Ascending aorta (tissue), 2 donors: ENCODE data around the gene S100A5. TPM values are rescaled to one million over a fixed set of nuclear protein-coding genes. Genes with fewer than 3 reads are reported as not detected.
A peak's percentile ranks its signal among the peaks of the same experiment; 100 is the strongest.

Source experiments
- DNase-seq, 2 donors: peaks; one replicate each; pipeline ENCODE4 v3.0.0-alpha.2; 2019; ENCODE audit warnings: low spot score in 2 of 2
- H3K27ac ChIP-seq, 2 donors: fragments of 200-600 bp; sonication (generic); one replicate each; pipeline ENCODE4 v1.5.1; 2016 to 2017; ENCODE audit warnings: mild to moderate bottlenecking in 1 of 2
- H3K27me3 ChIP-seq: fragments of 200-600 bp; sonication (generic); one replicate; pipeline ENCODE4 v1.5.1; 2017
- H3K36me3 ChIP-seq, 2 donors: fragments of 200-600 bp; sonication (generic); one replicate each; pipeline ENCODE4 v1.5.1; 2016
- H3K4me1 ChIP-seq, 2 donors: fragments of 200-600 bp; sonication (generic); one replicate each; pipeline ENCODE4 v1.5.1; 2016 to 2017; ENCODE audit warnings: mild to moderate bottlenecking in 1 of 2
- H3K4me3 ChIP-seq, 2 donors: fragments of 200-600 bp; sonication (generic); one replicate each; pipeline ENCODE4 v1.5.1; 2016 to 2017; ENCODE audit warnings: mild to moderate bottlenecking in 1 of 2
- H3K9me3 ChIP-seq, 2 donors: fragments of 200-600 bp; sonication (generic); one replicate each; pipeline ENCODE4 v1.5.1; 2016
- intact Hi-C: fragments of 100-400 bp; cut with DNase I; formaldehyde crosslinking; loops from one replicate; pipeline ENCODE4 v1.15.1; 2023
- total RNA-seq: library from RNA; depleted of rRNA; stranded (reverse); fragments of >200 nt; gene quantifications from one replicate; pipeline ENCODE4 v1.1.0, GENCODE V29; 2016
- TF ChIP-seq, protein P1 (sequence below), 3 experiments: fragments of 200-600 bp in 2 of 3; fragments of 450-650 bp in 1 of 3; sonication (generic) in 2 of 3; IDR thresholded peaks; one replicate each; pipeline ENCODE4 v1.5.1; 2016 to 2019; ENCODE audit warnings: antibody characterized with exemption in 3 of 3, mild to moderate bottlenecking in 1 of 3, moderate library complexity in 1 of 3

The S100A5 gene
- total RNA-seq, 1 donor from 2014 or later: not detected

DNA sequence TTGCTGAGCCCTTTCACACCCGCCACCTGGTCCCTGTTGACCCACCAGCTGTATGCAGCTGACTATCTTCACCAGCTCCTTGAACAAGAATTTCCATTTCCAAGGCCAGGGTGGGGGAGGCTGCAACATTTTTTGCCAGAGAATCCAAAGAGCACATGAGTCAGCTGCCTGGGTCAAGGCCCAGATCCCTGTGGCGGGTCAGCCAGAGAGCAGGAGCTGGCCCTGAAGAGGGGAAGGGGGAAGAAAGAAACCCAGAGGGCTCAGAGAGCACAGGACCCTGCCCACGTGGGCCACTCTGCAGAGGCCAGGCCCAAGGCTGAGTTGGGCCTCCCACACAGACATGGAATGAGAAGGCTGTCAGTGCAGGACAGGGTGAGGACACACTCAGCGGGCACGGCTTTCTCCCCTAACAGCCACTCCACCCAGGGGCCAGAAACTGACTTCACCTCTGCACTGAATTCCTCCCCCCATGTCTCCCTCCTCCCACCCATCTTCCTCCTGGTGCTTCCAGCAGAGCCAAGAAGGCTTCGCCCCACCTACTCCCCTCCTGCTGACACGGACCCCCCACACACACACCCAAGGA lies 33.8 kb downstream of the S100A5 start:
- no peaks in the 10 kb centered on the region for H3K36me3 ChIP-seq
- TF ChIP-seq, protein P1, sequence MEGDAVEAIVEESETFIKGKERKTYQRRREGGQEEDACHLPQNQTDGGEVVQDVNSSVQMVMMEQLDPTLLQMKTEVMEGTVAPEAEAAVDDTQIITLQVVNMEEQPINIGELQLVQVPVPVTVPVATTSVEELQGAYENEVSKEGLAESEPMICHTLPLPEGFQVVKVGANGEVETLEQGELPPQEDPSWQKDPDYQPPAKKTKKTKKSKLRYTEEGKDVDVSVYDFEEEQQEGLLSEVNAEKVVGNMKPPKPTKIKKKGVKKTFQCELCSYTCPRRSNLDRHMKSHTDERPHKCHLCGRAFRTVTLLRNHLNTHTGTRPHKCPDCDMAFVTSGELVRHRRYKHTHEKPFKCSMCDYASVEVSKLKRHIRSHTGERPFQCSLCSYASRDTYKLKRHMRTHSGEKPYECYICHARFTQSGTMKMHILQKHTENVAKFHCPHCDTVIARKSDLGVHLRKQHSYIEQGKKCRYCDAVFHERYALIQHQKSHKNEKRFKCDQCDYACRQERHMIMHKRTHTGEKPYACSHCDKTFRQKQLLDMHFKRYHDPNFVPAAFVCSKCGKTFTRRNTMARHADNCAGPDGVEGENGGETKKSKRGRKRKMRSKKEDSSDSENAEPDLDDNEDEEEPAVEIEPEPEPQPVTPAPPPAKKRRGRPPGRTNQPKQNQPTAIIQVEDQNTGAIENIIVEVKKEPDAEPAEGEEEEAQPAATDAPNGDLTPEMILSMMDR (IDR thresholded peaks at IDR 0.05): no peak
- peak overlapping the region; percentile 78 to 94 for H3K27ac ChIP-seq
- peak; percentile 80 to 95 for DNase-seq
- no peaks in the 10 kb centered on the region for H3K27me3 ChIP-seq
- intact Hi-C loops: loop anchor here (2.0 to 5.0 kb wide), 2 partner anchors 16 to 120 kb away; partner anchors contain the start of genes S100A1 and S100A13
- H3K4me3 ChIP-seq: peak overlapping the region in 1 of 2 donors; percentile 6
- no peaks in the 10 kb centered on the region for H3K9me3 ChIP-seq
- peaks cover 11 to 25% of the 10 kb centered on the region in 2 donors for H3K4me1 ChIP-seq

DNA sequence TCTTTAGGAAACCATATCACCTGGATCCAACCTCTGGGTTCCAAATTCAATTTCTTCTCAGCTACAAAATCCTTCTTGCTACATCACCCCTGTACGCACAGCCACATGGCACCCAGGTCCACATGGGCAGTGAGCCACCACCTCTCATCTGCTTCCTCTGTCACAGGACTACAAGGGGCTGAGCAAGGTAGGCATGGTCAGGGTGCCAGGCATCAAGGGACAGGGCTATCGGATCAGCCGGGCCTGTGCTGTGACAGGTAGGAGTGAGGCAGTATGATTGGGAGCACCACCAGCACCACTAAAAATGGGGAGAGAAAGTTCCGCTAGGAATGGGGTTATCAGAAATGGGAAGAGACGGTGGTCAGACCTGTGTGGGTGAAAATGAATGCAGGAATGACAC lies 34.3 kb downstream of the S100A5 start:
- Histone ChIP-seq H3K9me3 (no peaks in the 10 kb centered on the region), H3K27ac (peak overlapping the region; percentile 78 to 94), H3K36me3 (no peaks in the 10 kb centered on the region), H3K4me1 (peaks cover 11 to 25% of the 10 kb centered on the region in 2 donors), H3K27me3 (no peaks in the 10 kb centered on the region), H3K4me3 (no peak overlapping the region)
- TF ChIP-seq, protein P1 (IDR thresholded peaks at IDR 0.05): no peak
- intact Hi-C loops: loop anchor here (2.0 to 5.0 kb wide), 2 partner anchors 16 to 121 kb away; partner anchors contain the start of genes S100A1 and S100A13
- no peak for DNase-seq

DNA sequence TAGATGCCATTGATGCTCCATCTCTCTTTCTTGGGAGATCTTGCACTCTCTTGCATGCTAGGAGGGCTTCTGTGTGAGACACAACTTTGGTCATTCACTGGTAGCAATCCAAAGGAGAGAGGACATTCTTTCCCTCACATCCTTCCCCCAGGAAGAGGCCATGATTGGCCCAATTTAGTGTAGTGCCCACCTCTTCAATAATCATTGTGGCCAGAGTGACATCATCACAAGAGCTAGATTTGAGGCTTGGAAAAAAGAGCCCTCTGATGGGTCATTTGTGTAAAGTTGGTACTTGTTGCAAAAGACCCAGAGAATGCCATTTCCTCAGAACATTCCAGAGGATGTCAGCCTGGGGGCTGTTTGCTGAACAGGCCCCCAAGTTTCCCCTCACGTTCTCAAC lies 35.2 kb downstream of the S100A5 start:
- H3K4me3 ChIP-seq: no peak overlapping the region
- no peaks in the 10 kb centered on the region for H3K27me3 ChIP-seq
- peaks cover 11 to 20% of the 10 kb centered on the region in 2 donors for H3K4me1 ChIP-seq
- peak in 1 of 2 donors; percentile 43 for DNase-seq
- intact Hi-C loops: loop anchor here (5.0 kb wide), 1 partner anchor 122 kb away; the partner anchor contains the start of genes S100A1 and S100A13
- no peaks in the 10 kb centered on the region for H3K36me3 ChIP-seq
- H3K9me3 ChIP-seq: no peaks in the 10 kb centered on the region
- H3K27ac ChIP-seq: peak overlapping the region; percentile 78 to 94
- TF ChIP-seq, protein P1 (IDR thresholded peaks at IDR 0.05): no peak

DNA sequence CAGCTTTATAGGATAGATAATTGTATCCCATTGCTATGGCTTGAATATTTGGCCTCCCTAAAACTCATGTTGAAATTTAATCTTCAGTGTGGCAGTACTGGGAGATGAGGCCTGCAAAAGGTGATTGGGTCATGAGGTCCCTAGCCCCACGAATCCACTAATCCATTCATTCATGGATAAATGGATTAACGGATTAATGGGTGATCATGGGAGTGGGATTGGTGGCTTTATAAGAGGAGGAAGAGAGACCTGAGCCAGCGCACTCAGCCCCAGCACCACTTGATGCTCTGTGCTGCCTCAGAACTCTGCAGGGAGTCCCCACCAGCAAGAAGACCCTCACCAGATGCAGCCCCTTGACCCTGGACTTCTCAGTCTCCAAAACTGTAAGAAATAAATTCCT lies 37.0 kb downstream of the S100A5 start:
- Histone ChIP-seq H3K36me3 (no peaks in the 10 kb centered on the region), H3K27ac (no peak overlapping the region), H3K4me3 (no peak overlapping the region), H3K9me3 (no peaks in the 10 kb centered on the region), H3K4me1 (peaks cover 14 to 23% of the 10 kb centered on the region in 2 donors), H3K27me3 (no peaks in the 10 kb centered on the region)
- TF ChIP-seq, protein P1 (IDR thresholded peaks at IDR 0.05): no peak
- no peak for DNase-seq
- intact Hi-C loops: no loop called here

DNA sequence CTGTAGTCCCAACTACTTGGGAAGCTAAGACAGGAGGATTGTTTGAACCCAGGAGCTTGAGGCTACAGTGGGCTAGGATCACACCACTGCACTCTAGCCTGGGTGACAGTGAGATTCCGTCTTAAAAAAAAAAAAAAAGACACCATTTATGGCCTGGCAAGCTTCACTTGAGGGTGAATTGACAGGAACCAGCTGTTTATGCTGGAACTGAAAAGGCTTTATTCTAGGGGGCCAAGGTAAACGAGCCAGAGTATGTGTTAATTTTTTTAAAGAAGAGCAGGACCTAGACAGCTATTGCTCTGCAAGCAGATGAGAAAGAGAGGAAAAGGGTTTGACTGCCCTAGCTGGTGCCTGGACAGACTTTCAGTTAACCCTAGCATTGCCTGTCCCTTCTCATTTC lies 42.0 kb downstream of the S100A5 start:
- DNase-seq: peak in 1 of 2 donors; percentile 1
- Histone ChIP-seq H3K4me1 (peaks cover 5 to 7% of the 10 kb centered on the region in 2 donors), H3K27ac (no peak overlapping the region), H3K9me3 (no peaks in the 10 kb centered on the region), H3K27me3 (no peaks in the 10 kb centered on the region), H3K4me3 (no peak overlapping the region), H3K36me3 (no peaks in the 10 kb centered on the region)
- TF ChIP-seq, protein P1 (IDR thresholded peaks at IDR 0.05): no peak
- intact Hi-C loops: no loop called here
